IgD-negative memory B cell (primary cell): ENCODE measurements around the gene PRELP. TPM values are rescaled to one million over a fixed set of nuclear protein-coding genes. Genes with fewer than 3 reads are reported as not detected.
"Not testable (repeated sequence)": the region's sequence is repeated elsewhere in the genome, so short reads cannot be mapped to it uniquely, and the experiment has no call there.

Source experiments
- H3K27ac Mint-ChIP-seq, 3 donors: one replicate each; pipeline ENCODE4 v1.8.0; 2020 to 2022; ENCODE audit warnings: mild to moderate bottlenecking in 3 of 3, mixed read lengths in 3 of 3, moderate library complexity in 1 of 3
- H3K27me3 Mint-ChIP-seq: one replicate; pipeline ENCODE4 v1.8.0; 2021; ENCODE audit warnings: mixed read lengths
- H3K36me3 Mint-ChIP-seq: one replicate; pipeline ENCODE4 v1.8.0; 2020; ENCODE audit warnings: mild to moderate bottlenecking, mixed read lengths
- H3K4me1 Mint-ChIP-seq, 3 donors: one replicate each; pipeline ENCODE4 v1.8.0; 2020 to 2022; ENCODE audit warnings: mixed read lengths in 3 of 3, mild to moderate bottlenecking in 1 of 3
- H3K4me3 Mint-ChIP-seq, 4 donors: one replicate each; pipeline ENCODE4 v1.8.0; 2020 to 2022; ENCODE audit warnings: mild to moderate bottlenecking in 4 of 4, mixed read lengths in 4 of 4, moderate library complexity in 3 of 4
- H3K9me3 Mint-ChIP-seq, 3 donors: one replicate each; pipeline ENCODE4 v1.8.0; 2020 to 2021; ENCODE audit warnings: mixed read lengths in 3 of 3, mild to moderate bottlenecking in 1 of 3
- polyA plus RNA-seq: library from polyadenylated mRNA; unstranded; fragments of 300-500 nt; fragmentation: Illumina TruSeq; gene quantifications from one replicate; pipeline ENCODE4 v1.2.3, GENCODE V29; 2021

PRELP gene
- polyA plus RNA-seq, 1 donor from 2014 or later, result not detected

- H3K4me3 Mint-ChIP-seq, result no peak overlapping the region
- H3K27ac Mint-ChIP-seq, result peak overlapping the region in 1 of 3 donors; percentile 87
- peaks cover 2% of the 10 kb centered on the region for H3K27me3 Mint-ChIP-seq
- H3K36me3 Mint-ChIP-seq, result peaks cover 2% of the 10 kb centered on the region
- peaks cover under 1 to 8% (median 5%) of the 10 kb centered on the region in 3 donors for H3K4me1 Mint-ChIP-seq
- H3K9me3 Mint-ChIP-seq, result no peaks in the 10 kb centered on the region
These were observed 38.0 kb downstream of the PRELP start for GRCh38 chr1:203513585-203514031.

DNA sequence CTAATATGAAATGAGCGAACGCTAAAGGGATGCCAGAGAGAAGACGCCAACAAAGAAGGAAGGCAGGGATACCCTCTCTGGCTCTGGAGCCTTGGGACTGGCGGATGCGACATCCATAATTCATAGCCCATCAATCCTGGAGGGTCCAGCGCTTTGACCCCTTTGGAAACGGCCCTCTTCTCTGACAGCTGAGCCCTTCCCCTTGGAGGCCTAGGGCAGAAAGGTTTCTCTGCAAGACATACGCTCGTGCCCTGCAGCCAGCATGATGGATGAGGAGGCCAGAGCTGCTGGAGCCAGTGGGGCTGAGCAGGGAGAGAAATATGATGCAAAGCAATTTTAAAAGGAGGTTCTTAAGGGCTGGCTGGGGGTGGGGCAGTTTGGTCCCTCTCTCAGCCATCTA lies 40.6 kb downstream of the PRELP start:
- no peaks in the 10 kb centered on the region for H3K9me3 Mint-ChIP-seq

DNA sequence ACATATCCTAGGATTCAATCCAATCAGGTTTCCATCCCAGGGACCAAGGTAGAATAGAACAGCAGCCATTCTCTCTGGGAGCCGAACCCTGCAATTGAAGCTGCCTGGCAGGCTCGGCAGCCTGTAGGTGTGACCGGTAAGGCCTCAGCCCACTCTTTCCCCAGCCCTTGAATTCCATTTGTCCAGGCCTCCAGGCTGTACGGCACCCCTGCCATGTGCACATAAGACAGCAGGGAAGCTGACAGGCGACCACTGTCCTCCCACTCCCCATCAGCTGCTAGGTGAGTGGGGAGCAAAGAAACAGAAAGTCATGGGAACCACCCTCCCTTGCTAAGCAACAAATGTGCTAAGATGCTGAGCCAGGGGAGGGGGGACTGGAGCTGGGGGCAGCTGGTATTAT lies 41.3 kb downstream of the PRELP start:
- Mint-ChIP-seq H3K27me3 (peaks cover 2% of the 10 kb centered on the region), H3K36me3 (no peaks in the 10 kb centered on the region), H3K4me3 (no peak overlapping the region), H3K4me1 (peaks cover 2 to 8% (median 5%) of the 10 kb centered on the region in 3 donors), H3K27ac (no peak overlapping the region), H3K9me3 (no peaks in the 10 kb centered on the region)

More for the DNA sequence above, 40.6 kb downstream of the PRELP start:
- H3K27me3 Mint-ChIP-seq, result peaks cover 2% of the 10 kb centered on the region
- no peak overlapping the region for H3K4me3 Mint-ChIP-seq
- peaks cover 2 to 8% (median 5%) of the 10 kb centered on the region in 3 donors for H3K4me1 Mint-ChIP-seq
- H3K27ac Mint-ChIP-seq, result no peak overlapping the region
- H3K36me3 Mint-ChIP-seq, result no peaks in the 10 kb centered on the region

GRCh38 chr1:203517426-203518110 lies 42.0 kb downstream of the PRELP start:
- Mint-ChIP-seq H3K9me3 (no peaks in the 10 kb centered on the region), H3K4me1 (peaks cover 2 to 6% (median 5%) of the 10 kb centered on the region in 3 donors), H3K27ac (no peak overlapping the region), H3K27me3 (peaks cover 2% of the 10 kb centered on the region), H3K36me3 (no peaks in the 10 kb centered on the region), H3K4me3 (no peak overlapping the region)

DNA sequence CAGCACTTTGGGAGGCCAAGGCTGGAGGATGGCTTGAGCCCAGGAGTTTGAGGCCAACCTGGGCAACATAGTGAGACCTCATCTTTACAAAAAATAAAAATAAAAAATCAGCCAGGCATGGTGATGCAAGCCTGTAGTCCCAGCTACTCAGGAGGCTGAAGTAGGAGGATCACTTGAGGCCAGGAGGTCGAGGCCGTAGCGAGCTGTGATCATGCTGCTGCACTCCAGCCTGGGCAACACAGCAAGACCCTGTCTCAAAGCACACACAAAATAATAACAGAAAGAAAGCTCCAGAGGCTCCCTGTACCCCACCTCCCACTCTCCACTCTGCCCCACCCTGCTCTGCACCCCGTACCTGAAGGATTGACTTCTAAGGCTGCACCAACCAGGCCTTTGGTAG lies 42.5 kb downstream of the PRELP start:
- H3K27me3 Mint-ChIP-seq, H3K9me3 Mint-ChIP-seq, H3K4me3 Mint-ChIP-seq, H3K4me1 Mint-ChIP-seq, H3K36me3 Mint-ChIP-seq, H3K27ac Mint-ChIP-seq: not testable (repeated sequence)

DNA sequence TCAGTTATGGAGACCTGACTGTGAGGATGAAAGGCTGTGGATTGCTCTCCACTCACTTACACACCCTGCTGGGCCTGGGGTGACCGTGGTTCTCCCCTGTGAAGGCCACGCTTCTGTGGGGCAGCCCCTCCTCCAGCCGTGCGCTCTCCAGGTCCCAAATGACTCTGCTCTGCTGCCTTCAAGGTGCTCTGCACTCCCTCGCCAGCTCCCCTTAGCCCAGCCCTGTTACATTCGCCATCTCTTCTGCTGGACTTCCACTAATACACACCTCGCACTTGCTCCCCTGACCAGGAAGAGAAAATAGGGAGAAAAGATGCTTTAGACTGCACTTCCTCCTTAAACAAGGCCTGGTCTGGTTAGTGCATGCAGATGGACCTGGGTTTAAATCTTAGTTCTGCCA lies 42.9 kb downstream of the PRELP start:
- Mint-ChIP-seq H3K9me3 (no peaks in the 10 kb centered on the region), H3K4me1 (peaks cover 0 to 2% (median 0%) of the 10 kb centered on the region in 3 donors), H3K36me3 (no peaks in the 10 kb centered on the region), H3K27ac (peak overlapping the region in 1 of 3 donors; percentile 1), H3K27me3 (peaks cover 2% of the 10 kb centered on the region), H3K4me3 (no peak overlapping the region)

DNA sequence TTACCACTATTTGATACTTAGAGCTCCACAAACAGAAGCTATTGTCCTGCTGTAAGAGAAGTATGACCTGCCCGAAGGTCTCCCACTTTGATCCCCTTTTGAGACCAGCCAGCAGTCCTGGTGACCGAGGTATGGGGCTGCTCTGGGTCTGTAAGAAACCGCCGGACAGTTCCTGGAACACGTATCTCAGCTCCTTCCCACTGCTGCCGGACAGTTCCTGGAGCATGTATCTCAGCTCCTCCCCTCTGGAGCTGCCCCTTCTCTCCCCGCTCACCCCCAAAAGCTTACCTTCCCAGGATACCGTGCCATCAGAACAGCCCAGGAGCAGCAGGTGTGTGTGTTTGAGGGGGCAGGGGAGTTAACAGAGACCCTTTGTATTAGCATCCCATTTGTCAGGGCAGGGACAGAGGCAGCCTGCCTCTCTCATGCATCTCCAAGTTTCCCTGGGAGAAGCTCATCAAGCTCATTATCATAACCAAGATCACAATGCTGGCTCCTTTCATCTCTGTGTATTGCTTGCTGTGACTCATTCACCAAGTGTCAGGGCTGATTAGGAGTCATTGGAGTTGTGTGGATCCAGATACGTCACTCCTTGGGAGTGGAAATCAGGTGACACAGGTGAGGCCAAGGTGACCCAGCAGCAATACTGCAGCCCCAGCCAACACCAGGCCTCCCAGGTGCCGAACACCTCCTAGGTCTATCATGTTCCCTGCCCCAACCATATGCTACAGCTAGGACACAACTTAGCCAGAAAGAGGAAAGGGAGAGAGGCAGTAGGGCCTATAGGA lies 43.6 kb downstream of the PRELP start:
- Mint-ChIP-seq H3K9me3 (no peaks in the 10 kb centered on the region), H3K27ac (no peak overlapping the region), H3K4me3 (no peak overlapping the region), H3K4me1 (peaks cover 0 to 2% (median 0%) of the 10 kb centered on the region in 3 donors), H3K27me3 (peaks cover 2% of the 10 kb centered on the region), H3K36me3 (no peaks in the 10 kb centered on the region)

DNA sequence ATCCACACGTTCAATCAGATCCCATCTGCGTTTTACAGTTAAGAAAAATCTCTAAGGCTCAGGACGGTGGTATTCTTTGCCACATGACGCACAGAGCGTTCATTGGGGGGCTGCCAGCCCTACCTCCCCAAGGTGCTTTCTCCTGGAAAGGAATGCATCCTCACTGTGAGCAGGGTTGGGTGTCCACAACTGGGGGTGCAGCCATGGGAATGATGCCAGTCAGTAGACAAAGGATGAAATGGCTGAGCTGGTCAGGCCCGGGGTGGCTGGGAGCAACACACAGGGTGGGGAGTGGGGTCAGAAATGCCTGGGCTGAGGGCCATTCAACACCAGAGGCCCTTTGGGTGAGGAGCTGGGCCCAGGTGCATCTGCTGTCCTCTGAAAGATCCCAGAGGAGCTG lies 44.3 kb downstream of the PRELP start:
- H3K4me3 Mint-ChIP-seq, result no peak overlapping the region
- H3K4me1 Mint-ChIP-seq, result peaks cover 0 to 2% (median 0%) of the 10 kb centered on the region in 3 donors
- peaks cover 4% of the 10 kb centered on the region for H3K27me3 Mint-ChIP-seq

GRCh38 chr1:203520315-203520714 lies 44.7 kb downstream of the PRELP start:
- H3K4me1 Mint-ChIP-seq, result peaks cover 0 to 2% (median 0%) of the 10 kb centered on the region in 3 donors
- no peaks in the 10 kb centered on the region for H3K36me3 Mint-ChIP-seq
- no peak overlapping the region for H3K4me3 Mint-ChIP-seq
- peak overlapping the region in 1 of 3 donors; percentile 59 for H3K27ac Mint-ChIP-seq
- no peaks in the 10 kb centered on the region for H3K9me3 Mint-ChIP-seq
- peaks cover 2% of the 10 kb centered on the region for H3K27me3 Mint-ChIP-seq

More for the DNA sequence above, 44.3 kb downstream of the PRELP start:
- no peaks in the 10 kb centered on the region for H3K36me3 Mint-ChIP-seq
- peak overlapping the region in 1 of 3 donors; percentile 59 for H3K27ac Mint-ChIP-seq
- H3K9me3 Mint-ChIP-seq, result no peaks in the 10 kb centered on the region

- Mint-ChIP-seq H3K4me3 (no peak overlapping the region), H3K4me1 (peaks cover 0 to 2% (median 0%) of the 10 kb centered on the region in 3 donors)
These were observed 45.6 kb downstream of the PRELP start for GRCh38 chr1:203521074-203521794.

DNA sequence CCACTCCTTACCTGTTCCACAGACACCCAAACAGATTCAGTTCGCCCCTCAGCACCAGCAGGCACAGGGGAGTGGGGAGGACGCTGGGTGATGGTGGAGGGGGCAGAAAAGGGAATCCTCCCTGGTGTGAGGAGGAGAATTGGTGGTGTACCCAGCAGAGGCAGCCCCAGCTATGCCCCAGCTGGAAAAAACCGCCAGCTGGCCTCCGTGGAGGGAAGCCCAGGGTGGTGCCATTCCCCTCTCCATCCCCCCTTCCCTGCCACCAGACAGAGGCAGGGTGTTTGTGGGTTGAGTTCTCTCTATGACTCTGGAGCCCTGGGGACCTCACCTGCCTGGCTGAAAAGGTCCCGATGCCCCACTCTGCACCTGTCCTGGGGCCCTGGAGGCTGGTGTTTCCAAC lies 46.2 kb downstream of the PRELP start:
- no peak overlapping the region for H3K4me3 Mint-ChIP-seq
- H3K4me1 Mint-ChIP-seq, result peaks cover 0 to 2% (median 0%) of the 10 kb centered on the region in 3 donors
- H3K36me3 Mint-ChIP-seq, result no peaks in the 10 kb centered on the region
- H3K27me3 Mint-ChIP-seq, result peaks cover 2% of the 10 kb centered on the region
- peak overlapping the region in 1 of 3 donors; percentile 71 for H3K27ac Mint-ChIP-seq
- no peaks in the 10 kb centered on the region for H3K9me3 Mint-ChIP-seq

More at GRCh38 chr1:203521074-203521794, 45.6 kb downstream of the PRELP start:
- H3K27me3 Mint-ChIP-seq, result peaks cover 2% of the 10 kb centered on the region
- no peaks in the 10 kb centered on the region for H3K36me3 Mint-ChIP-seq
- peak overlapping the region in 1 of 3 donors; percentile 71 for H3K27ac Mint-ChIP-seq
- H3K9me3 Mint-ChIP-seq, result no peaks in the 10 kb centered on the region

DNA sequence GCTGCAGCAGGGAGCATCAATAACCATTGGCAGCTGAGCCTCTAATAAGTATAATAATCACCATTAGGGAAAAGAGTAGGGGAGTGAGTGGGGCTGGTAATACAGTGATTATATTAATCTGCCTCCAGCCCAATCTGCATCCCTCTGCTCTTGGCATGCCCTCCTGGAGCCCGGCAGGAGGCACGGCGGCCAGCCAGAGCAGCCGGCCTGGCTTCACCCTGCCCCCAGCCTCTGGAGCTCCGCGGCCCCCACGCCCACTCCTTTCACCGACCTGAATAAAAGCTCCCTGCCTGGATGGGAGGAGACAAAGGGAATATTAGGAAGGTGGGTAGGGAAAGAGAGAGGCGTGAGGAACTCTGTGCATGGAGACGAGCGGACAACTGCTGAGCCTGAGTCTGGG lies 46.6 kb downstream of the PRELP start:
- H3K4me3 Mint-ChIP-seq, result no peak overlapping the region
- no peaks in the 10 kb centered on the region for H3K36me3 Mint-ChIP-seq
- H3K27ac Mint-ChIP-seq, result no peak overlapping the region
- H3K27me3 Mint-ChIP-seq, result peaks cover 2% of the 10 kb centered on the region
- no peaks in the 10 kb centered on the region for H3K9me3 Mint-ChIP-seq
- H3K4me1 Mint-ChIP-seq, result peaks cover 0 to 2% (median 0%) of the 10 kb centered on the region in 3 donors

DNA sequence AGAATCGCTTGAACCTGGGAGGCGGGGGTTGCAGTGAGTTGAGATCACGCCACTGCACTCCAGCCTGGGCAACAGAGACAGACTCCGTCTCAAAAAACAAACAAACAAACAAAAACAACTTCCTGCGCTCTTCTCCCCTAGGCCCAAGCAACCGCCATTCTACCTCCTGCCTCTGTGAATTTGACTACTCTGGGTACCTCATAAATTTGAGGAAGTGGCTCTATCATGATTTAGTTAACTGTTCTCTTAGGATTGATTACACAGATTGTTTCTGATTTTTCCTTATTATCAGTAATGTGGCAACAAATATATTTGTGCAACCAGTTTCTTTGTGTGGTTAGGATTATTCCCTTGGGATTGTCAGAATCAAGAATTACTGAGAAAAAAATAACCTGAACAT lies 48.1 kb downstream of the PRELP start:
- Mint-ChIP-seq H3K9me3 (no peaks in the 10 kb centered on the region), H3K36me3 (no peaks in the 10 kb centered on the region), H3K27ac (no peak overlapping the region), H3K4me3 (no peak overlapping the region), H3K4me1 (peaks cover 0 to under 1% (median 0%) of the 10 kb centered on the region in 3 donors), H3K27me3 (peaks cover 2% of the 10 kb centered on the region)

DNA sequence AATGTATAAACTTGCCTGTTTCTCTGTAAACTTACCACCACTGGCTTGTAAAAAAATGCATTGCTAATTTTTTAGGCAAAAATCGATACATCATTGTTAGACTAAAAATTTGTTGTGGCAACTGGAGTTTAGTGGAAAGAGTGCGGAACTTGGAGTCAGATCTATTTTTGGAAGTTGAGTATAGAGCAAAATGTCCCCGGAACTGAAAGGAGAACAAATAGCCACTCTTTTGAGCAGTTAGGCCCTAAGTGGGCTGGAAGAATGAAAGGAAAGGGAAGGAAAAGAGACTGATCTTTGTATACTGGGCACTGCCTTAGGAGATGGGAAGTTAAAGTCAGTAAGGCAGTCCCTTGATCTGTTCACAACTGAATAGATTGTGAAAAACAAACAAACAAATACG lies 48.5 kb downstream of the PRELP start:
- Mint-ChIP-seq H3K9me3 (no peaks in the 10 kb centered on the region), H3K4me1 (no peaks in the 10 kb centered on the region), H3K4me3 (no peak overlapping the region), H3K27ac (no peak overlapping the region), H3K36me3 (no peaks in the 10 kb centered on the region), H3K27me3 (peaks cover 2% of the 10 kb centered on the region)

GRCh38 chr1:203524824-203525223 lies 49.2 kb downstream of the PRELP start:
- no peak overlapping the region for H3K4me3 Mint-ChIP-seq
- no peaks in the 10 kb centered on the region for H3K36me3 Mint-ChIP-seq
- H3K4me1 Mint-ChIP-seq, result no peaks in the 10 kb centered on the region
- H3K27ac Mint-ChIP-seq, result no peak overlapping the region
- H3K9me3 Mint-ChIP-seq, result no peaks in the 10 kb centered on the region
- H3K27me3 Mint-ChIP-seq, result peaks cover 2% of the 10 kb centered on the region
